K562 (cell line): ENCODE results near the gene MGAT4B. TPM values are rescaled to one million over a fixed set of nuclear protein-coding genes. Genes with fewer than 3 reads are reported as not detected.

Source experiments
- ATF2 ChIP-seq: sonication (generic); formaldehyde crosslinking; IDR thresholded peaks from 2 replicates; pipeline ENCODE4 v1.8.1; 2022; ENCODE audit warnings: missing genetic modification reagents
- ATF6 ChIP-seq: sonication (generic); formaldehyde crosslinking; IDR thresholded peaks from 2 replicates; pipeline ENCODE4 v1.4.0; 2020; ENCODE audit warnings: mild to moderate bottlenecking, missing genetic modification reagents
- CBFA2T2 ChIP-seq: fragments of 450-650 bp; conservative IDR thresholded peaks from 2 replicates; pipeline ENCODE4 v1.6.1; 2017; ENCODE audit warnings: mild to moderate bottlenecking
- CBX5 ChIP-seq: IDR thresholded peaks from 2 replicates; pipeline ENCODE4 v1.6.1; 2014; ENCODE audit warnings: low read depth, borderline replicate concordance
- CSDE1 ChIP-seq, 2 experiments: fragments of 450-650 bp; IDR thresholded peaks; 2 replicates each; pipeline ENCODE4 v1.6.1; 2016; ENCODE audit warnings: mild to moderate bottlenecking in 1 of 2
- ERF ChIP-seq: fragments of 450-650 bp; formaldehyde crosslinking; IDR thresholded peaks from 2 replicates; pipeline ENCODE4 v1.4.0; 2020; ENCODE audit warnings: mild to moderate bottlenecking, mixed read lengths
- FUS ChIP-seq: fragments of 200-400 bp; formaldehyde crosslinking; optimal IDR thresholded peaks from 2 replicates; pipeline ENCODE3; 2017; ENCODE audit warnings: low read depth, low read length
- HCFC1 ChIP-seq: IDR thresholded peaks from 2 replicates; pipeline ENCODE4 v1.6.1; 2012; ENCODE audit warnings: low read depth, low read length, improper control_type of control experiment
- HLTF ChIP-seq: fragments of 450-650 bp; IDR thresholded peaks from 2 replicates; pipeline ENCODE4 v1.6.1; 2016
- HMGXB4 ChIP-seq: sonication (generic); formaldehyde crosslinking; IDR thresholded peaks from 2 replicates; pipeline ENCODE4 v1.8.1; 2023; ENCODE audit warnings: mild to moderate bottlenecking, missing genetic modification reagents
- KLF13 ChIP-seq: fragments of 450-650 bp; IDR thresholded peaks from 2 replicates; pipeline ENCODE4 v1.6.1; 2016; ENCODE audit warnings: missing genetic modification characterization, low read depth, mild to moderate bottlenecking, missing compliant biosample characterization, moderate library complexity, borderline replicate concordance
- MCM2 ChIP-seq: fragments of 450-650 bp; IDR thresholded peaks from 2 replicates; pipeline ENCODE4 v1.6.1; 2017; ENCODE audit warnings: low read depth, mild to moderate bottlenecking
- MECOM ChIP-seq: fragments of 250-450 bp; sonication (Bioruptor Pico); IDR thresholded peaks from 2 replicates; pipeline ENCODE4 v1.8.0; 2022; ENCODE audit warnings: inconsistent platforms
- NFE2L1 ChIP-seq: fragments of 450-650 bp; IDR thresholded peaks from 2 replicates; pipeline ENCODE4 v1.6.1; 2016; ENCODE audit warnings: missing genetic modification characterization, low read depth, mild to moderate bottlenecking, missing compliant biosample characterization, moderate library complexity, borderline replicate concordance
- SAP30 ChIP-seq: fragments of 200-600 bp; sonication (generic); IDR thresholded peaks from 2 replicates; pipeline ENCODE4 v1.6.1; 2012; ENCODE audit warnings: borderline replicate concordance, low read depth, mild to moderate bottlenecking, moderate library complexity, low read length, control low read depth, inconsistent platforms; ENCODE audit not compliant: insufficient read depth, poor library complexity, severe bottlenecking
- SMC3 ChIP-seq: conservative IDR thresholded peaks from 2 replicates; pipeline ENCODE4 v1.6.1; 2011; ENCODE audit warnings: low read depth, low read length, improper control_type of control experiment; ENCODE audit not compliant: insufficient read depth
- SREBF1 ChIP-seq: fragments of 150-350 bp; IDR thresholded peaks from 2 replicates; pipeline ENCODE4 v1.6.1; 2014; ENCODE audit warnings: antibody characterized with exemption, low read depth, low read length, borderline replicate concordance
- TSC22D4 ChIP-seq: fragments of 450-650 bp; IDR thresholded peaks from 2 replicates; pipeline ENCODE4 v1.6.1; 2016; ENCODE audit warnings: missing genetic modification characterization, missing biosample characterization, control low read depth
- ZNF232 ChIP-seq: sonication (generic); formaldehyde crosslinking; IDR thresholded peaks from 2 replicates; pipeline ENCODE4 v1.8.0; 2022; ENCODE audit warnings: mild to moderate bottlenecking, missing genetic modification reagents
- ZNF3 ChIP-seq: fragments of 250-450 bp; sonication (Bioruptor Pico); IDR thresholded peaks from 2 replicates; pipeline ENCODE4 v1.5.0; 2021; ENCODE audit warnings: mild to moderate bottlenecking, moderate library complexity
- ZNF324 ChIP-seq: fragments of 250-450 bp; sonication (Bioruptor Pico); IDR thresholded peaks from 2 replicates; pipeline ENCODE4 v1.4.0; 2020; ENCODE audit warnings: mild to moderate bottlenecking
- polyA plus RNA-seq, 8 experiments: library from polyadenylated mRNA; depleted of rRNA in 4 of 8; stranded (reverse) in 5 of 8; unstranded in 3 of 8; fragments of >200 nt; fragmentation: Nextera tagmentation in 2 of 8; fragmentation: Illumina TruSeq in 1 of 8; extraction: Ambion mirVana in 2 of 8; extraction: Trizol in 1 of 8; gene quantifications; 2 replicates each; pipeline versions ENCODE4 v1.2.1 to v1.2.3, GENCODE V29; 2011 to 2014; ENCODE audit warnings: inconsistent platforms in 1 of 8, missing spikeins in 1 of 8
- total RNA-seq, 7 experiments: library from RNA; depleted of rRNA in 6 of 7; stranded (reverse); fragments of >200 nt in 6 of 7; fragmentation: Illumina TruSeq in 2 of 7; extraction: Trizol in 2 of 7; gene quantifications; 2 replicates each; pipeline versions ENCODE4 v1.2.1 to v1.2.3, GENCODE V29; 2011 to 2021; ENCODE audit warnings: low replicate concordance in 1 of 7

Gene MGAT4B
- total and polyA plus RNA-seq, 9 of the 15 experiments (the other 6 are each of a cell fraction or from before 2014, with no cell fraction given), result 0.34 to 133 (median 75.4) TPM

- no peak for TF ChIP-seq HMGXB4
- TF ChIP-seq FUS, result no peak
- no peak for TF ChIP-seq CBFA2T2
- no peak for TF ChIP-seq HLTF
- no peak for TF ChIP-seq CSDE1 (IDR thresholded peaks at IDR 0.05)
- no peak for TF ChIP-seq SREBF1
- no peak for TF ChIP-seq MCM2
- TF ChIP-seq ZNF324 (CRISPR knock-in tag), result no peak; the same call in 1 of the 2 replicates
- no peak for TF ChIP-seq ZNF232 (CRISPR knock-in tag)
- TF ChIP-seq ERF (CRISPR knock-in tag), result peak; percentile 77; the same call in 1 of the 2 replicates
- TF ChIP-seq TSC22D4 (tag), result no peak
- TF ChIP-seq ZNF3 (CRISPR knock-in tag), result no peak
- no peak for TF ChIP-seq HCFC1
- 0 out of 2 replicates have a peak, but pooled peaks have one; percentile 57 for TF ChIP-seq MECOM
- no peak for TF ChIP-seq CBX5
- no peak for TF ChIP-seq SAP30
- TF ChIP-seq ATF6 (CRISPR knock-in tag), result no peak
- TF ChIP-seq SMC3, result no peak
- TF ChIP-seq NFE2L1 (tag), result no peak
- TF ChIP-seq KLF13 (tag), result no peak
- no peak for TF ChIP-seq ATF2
- TF ChIP-seq, all 486 proteins: peak for 29
These were observed 13.4 kb upstream of the MGAT4B start (continued) for GRCh38 chr5:179820127-179820482.
